IMR-90 (cell line): ENCODE data around the gene CHIC1. TPM values are rescaled to one million over a fixed set of nuclear protein-coding genes. Genes with fewer than 3 reads are reported as not detected.
"Not testable (repeated sequence)": the region's sequence is repeated elsewhere in the genome, so short reads cannot be mapped to it uniquely, and the experiment has no call there.

Experiments
- ATAC-seq: fragments of 200-7000 bp; cut with Tn5 transposase; 2 replicates; pipeline ENCODE4 v1.9.1; 2020; ENCODE audit warnings: low read depth, mild to moderate bottlenecking, moderate library complexity
- BruUV-seq: library from RNA; stranded (reverse); fragments of 400-500 nt; replicated peaks from 2 replicates; lab custom pipeline; 2021; lab: Mats Ljungman, UMichigan
- CTCF ChIA-PET: fragments of 300-600 bp; formaldehyde crosslinking; extraction: SDS; loops from one replicate; lab custom pipeline; 2021; ENCODE audit warnings: antibody characterized with exemption; lab: Yijun Ruan, JAX
- POLR2A ChIA-PET: fragments of 300-600 bp; sonication (Branson Sonifier 250); formaldehyde crosslinking; loops from one replicate; lab custom pipeline; 2022; ENCODE audit warnings: antibody characterized with exemption; ENCODE audit not compliant: unreplicated experiment; lab: Charles Lee
- DNase-seq: peaks from one replicate; pipeline ENCODE4 v3.0.0; 2013
- H2AFZ ChIP-seq: replicated peaks from 2 replicates; pipeline ENCODE3; 2013; ENCODE audit warnings: low read length, mild to moderate bottlenecking; ENCODE audit not compliant: poor library complexity
- H2AK5ac ChIP-seq: 2 replicates; pipeline ENCODE4 v1.6.1; 2013; ENCODE audit warnings: low read depth, low read length, inconsistent platforms
- H2AK9ac ChIP-seq: replicated peaks from 2 replicates; pipeline ENCODE3; 2013; ENCODE audit warnings: mild to moderate bottlenecking, low read depth, low read length, moderate library complexity; ENCODE audit not compliant: poor library complexity
- H2BK120ac ChIP-seq: 2 replicates; pipeline ENCODE4 v1.6.1; 2013; ENCODE audit warnings: low read depth, low read length, inconsistent platforms
- H2BK15ac ChIP-seq: 3 replicates; pipeline ENCODE4 v1.6.1; 2013; ENCODE audit warnings: low read depth, low read length, inconsistent platforms
- H2BK20ac ChIP-seq: 2 replicates; pipeline ENCODE4 v1.6.1; 2013; ENCODE audit warnings: low read depth, mild to moderate bottlenecking, inconsistent platforms, low read length, moderate library complexity
- H2BK5ac ChIP-seq: 2 replicates; pipeline ENCODE4 v1.6.1; 2013; ENCODE audit warnings: mild to moderate bottlenecking, low read depth, low read length, inconsistent platforms; ENCODE audit not compliant: poor library complexity, severe bottlenecking
- H3K14ac ChIP-seq: replicated peaks from 2 replicates; pipeline ENCODE4 v1.6.1; 2013; ENCODE audit warnings: low read depth, low read length, inconsistent platforms
- H3K18ac ChIP-seq: 2 replicates; pipeline ENCODE4 v1.6.1; 2013; ENCODE audit warnings: low read depth, low read length, control low read depth
- H3K23ac ChIP-seq: 2 replicates; pipeline ENCODE4 v1.6.1; 2013; ENCODE audit warnings: low read depth, low read length, inconsistent platforms
- H3K27ac ChIP-seq: 2 replicates; pipeline ENCODE4 v1.5.1; 2013; ENCODE audit warnings: mild to moderate bottlenecking, control low read depth, low read length; ENCODE audit not compliant: insufficient read depth
- H3K27me3 ChIP-seq: 2 replicates; pipeline ENCODE4 v1.6.1; 2013; ENCODE audit warnings: low read length; ENCODE audit not compliant: control insufficient read depth, insufficient read depth
- H3K36me3 ChIP-seq: 2 replicates; pipeline ENCODE4 v1.6.1; 2013; ENCODE audit warnings: low read length, mixed read lengths; ENCODE audit not compliant: control insufficient read depth, insufficient read depth
- H3K4ac ChIP-seq: 2 replicates; pipeline ENCODE4 v1.6.1; 2013; ENCODE audit warnings: low read depth, low read length, inconsistent platforms
- H3K4me1 ChIP-seq: 2 replicates; pipeline ENCODE4 v1.6.1; 2013; ENCODE audit warnings: low read length, mixed read lengths; ENCODE audit not compliant: control insufficient read depth, insufficient read depth
- H3K4me2 ChIP-seq: 2 replicates; pipeline ENCODE4 v1.6.1; 2013; ENCODE audit warnings: low read depth, mild to moderate bottlenecking, control low read depth, low read length, moderate library complexity
- H3K4me3 ChIP-seq: 2 replicates; pipeline ENCODE4 v1.5.1; 2013; ENCODE audit warnings: low read depth, mild to moderate bottlenecking, control low read depth, low read length, moderate library complexity; ENCODE audit not compliant: insufficient read depth
- H3K56ac ChIP-seq: 2 replicates; pipeline ENCODE4 v1.6.1; 2013; ENCODE audit warnings: low read length, inconsistent platforms; ENCODE audit not compliant: insufficient read depth; ENCODE audit errors: extremely low read depth
- H3K79me1 ChIP-seq, 2 experiments: 2 replicates each; pipeline ENCODE4 v1.6.1; 2013; ENCODE audit warnings: low read length in 2 of 2, inconsistent platforms in 1 of 2, low read depth in 1 of 2
- H3K9ac ChIP-seq: 2 replicates; pipeline ENCODE4 v1.6.1; 2013; ENCODE audit warnings: low read depth, low read length, control low read depth
- H3K9me1 ChIP-seq: 2 replicates; pipeline ENCODE4 v1.6.1; 2013; ENCODE audit warnings: low read length, inconsistent platforms; ENCODE audit not compliant: insufficient read depth
- H3K9me3 ChIP-seq: 2 replicates; pipeline ENCODE4 v1.6.1; 2013; ENCODE audit warnings: low read length; ENCODE audit not compliant: control insufficient read depth, insufficient read depth
- H4K20me1 ChIP-seq: 2 replicates; pipeline ENCODE4 v1.6.1; 2013; ENCODE audit warnings: low read length, inconsistent platforms; ENCODE audit not compliant: insufficient read depth
- H4K5ac ChIP-seq: 2 replicates; pipeline ENCODE4 v1.6.1; 2013; ENCODE audit warnings: mild to moderate bottlenecking, low read depth, low read length, control low read depth
- H4K8ac ChIP-seq, 2 experiments: 2 replicates each; pipeline ENCODE4 v1.6.1; 2013; ENCODE audit warnings: low read depth in 2 of 2, low read length in 2 of 2, control low read depth in 1 of 2, inconsistent platforms in 1 of 2
- H4K91ac ChIP-seq: 2 replicates; pipeline ENCODE4 v1.6.1; 2013; ENCODE audit warnings: low read depth, low read length, inconsistent platforms; ENCODE audit not compliant: insufficient read depth
- WGBS, 2 experiments: methylation state at CpG; one replicate each; pipeline versions ENCODE4 v1.1.5 to v1.1.7; 2013; ENCODE audit warnings: missing lambda C conversion rate in 2 of 2; ENCODE audit not compliant: insufficient read length in 1 of 2; ENCODE audit errors: extremely low coverage in 2 of 2; 5-methylcytosine and 5-hydroxymethylcytosine counted together
- dilution Hi-C: fragments of 300-500 bp; cut with HindIII; formaldehyde crosslinking; loops from one replicate; pipeline ENCODE4 v1.14.3; 2018; ENCODE audit warnings: low sequenced_read_pairs; ENCODE audit not compliant: unreplicated experiment
- in situ Hi-C: fragments of 300-500 bp; cut with MboI; formaldehyde crosslinking; loops from 3 replicates; pipeline ENCODE4 v1.14.3; 2019; ENCODE audit warnings: low sequenced_read_pairs, inconsistent platforms, mixed read lengths
- intact Hi-C: fragments of 100-400 bp; cut with micrococcal nuclease; formaldehyde crosslinking; loops from 2 replicates; pipeline ENCODE4 v1.10.0; 2022
- polyA plus RNA-seq, 3 experiments: library from polyadenylated mRNA; depleted of rRNA; stranded (reverse); fragments of >200 nt; gene quantifications; 2 replicates each; pipeline ENCODE4 v1.2.3, GENCODE V29; 2012; ENCODE audit warnings: low replicate concordance in 1 of 3
- total RNA-seq: library from RNA; depleted of rRNA; stranded (reverse); fragments of >200 nt; gene quantifications from 2 replicates; pipeline ENCODE4 v1.2.3, GENCODE V29; 2012

CHIC1 gene
- total and polyA plus RNA-seq, 2 of the 4 experiments (the other 2 are of a cell fraction) = 4.0 to 7.3 TPM

- dilution Hi-C loops, H2AK5ac ChIP-seq, H3K18ac ChIP-seq, intact Hi-C loops, H2BK5ac ChIP-seq, H2BK15ac ChIP-seq, ATAC-seq, H3K9me1 ChIP-seq, H3K4me1 ChIP-seq, H3K27me3 ChIP-seq, H3K36me3 ChIP-seq, in situ Hi-C loops, H3K9ac ChIP-seq, H2AFZ ChIP-seq, H3K79me1 ChIP-seq, H3K27ac ChIP-seq, H3K14ac ChIP-seq, H3K9me3 ChIP-seq, CTCF ChIA-PET, H3K23ac ChIP-seq, H4K5ac ChIP-seq, BruUV-seq, H3K4ac ChIP-seq, DNase-seq, H3K4me2 ChIP-seq, H2AK9ac ChIP-seq, H3K56ac ChIP-seq, H2BK20ac ChIP-seq, H2BK120ac ChIP-seq, H4K8ac ChIP-seq, H4K91ac ChIP-seq, H4K20me1 ChIP-seq, H3K4me3 ChIP-seq, POLR2A ChIA-PET: not testable (repeated sequence)
- no CpG with 5 or more reads among the region's 1 CpG for whole genome bisulfite sequencing, 2 experiments
These were observed 98.3 kb downstream of the CHIC1 start for GRCh38 chrX:73661322-73661721.
